OCI-LY7 (cell line): ENCODE measurements around the gene SCN10A. TPM values are rescaled to one million over a fixed set of nuclear protein-coding genes. Genes with fewer than 3 reads are reported as not detected.

Experiments
- BruUV-seq: library from RNA; stranded (reverse); fragments of 400-500 nt; replicated peaks from 2 replicates; lab custom pipeline; 2021; lab: Mats Ljungman, UMichigan
- CTCF ChIA-PET: fragments of 300-600 bp; sonication (Branson Sonifier 250); formaldehyde crosslinking; loops from one replicate; lab custom pipeline; 2022; ENCODE audit warnings: antibody characterized with exemption; ENCODE audit not compliant: unreplicated experiment; lab: Charles Lee
- POLR2A ChIA-PET: fragments of 300-600 bp; sonication (Branson Sonifier 250); formaldehyde crosslinking; loops from one replicate; lab custom pipeline; 2022; ENCODE audit warnings: antibody characterized with exemption; lab: Charles Lee
- DNase-seq: peaks from one replicate; pipeline ENCODE4 v3.0.0-alpha.2; 2015; ENCODE audit warnings: low spot score
- H2AFZ ChIP-seq: fragments of 200-600 bp; sonication (generic), shearing (Covaris generic); 2 replicates; pipeline ENCODE4 v1.6.1; 2014; ENCODE audit warnings: mild to moderate bottlenecking, antibody characterized with exemption, low read length, moderate library complexity
- H3K27ac ChIP-seq: fragments of 200-600 bp; sonication (generic); 2 replicates; pipeline ENCODE4 v1.5.1; 2014; ENCODE audit warnings: mixed run types, low read depth, mild to moderate bottlenecking, moderate library complexity, low read length, inconsistent platforms; ENCODE audit not compliant: poor library complexity, severe bottlenecking
- H3K36me3 ChIP-seq: fragments of 200-600 bp; sonication (generic); 2 replicates; pipeline ENCODE4 v1.6.1; 2014; ENCODE audit warnings: mild to moderate bottlenecking, antibody characterized with exemption, low read length, moderate library complexity, mixed read lengths; ENCODE audit not compliant: insufficient read depth
- H3K4me1 ChIP-seq: fragments of 200-600 bp; sonication (generic); 2 replicates; pipeline ENCODE4 v1.5.1; 2014; ENCODE audit warnings: mild to moderate bottlenecking, low read length; ENCODE audit not compliant: insufficient read depth, poor library complexity, severe bottlenecking
- H3K4me2 ChIP-seq: fragments of 200-600 bp; sonication (generic); 2 replicates; pipeline ENCODE4 v1.6.1; 2014; ENCODE audit warnings: mild to moderate bottlenecking, low read length
- H3K4me3 ChIP-seq: fragments of 200-600 bp; sonication (generic); 2 replicates; pipeline ENCODE4 v1.5.1; 2014; ENCODE audit warnings: mild to moderate bottlenecking, low read depth, low read length; ENCODE audit not compliant: poor library complexity, severe bottlenecking
- H3K79me2 ChIP-seq: fragments of 200-600 bp; sonication (generic); 2 replicates; pipeline ENCODE4 v1.6.1; 2016; ENCODE audit warnings: low read depth, mild to moderate bottlenecking, low read length, moderate library complexity, mixed read lengths; ENCODE audit not compliant: insufficient read depth
- H3K9me2 ChIP-seq: fragments of 200-600 bp; sonication (generic); 2 replicates; pipeline ENCODE4 v1.6.1; 2016; ENCODE audit warnings: mild to moderate bottlenecking, low read length, mixed read lengths; ENCODE audit not compliant: insufficient read depth
- H3K9me3 ChIP-seq: fragments of 200-600 bp; sonication (generic); 2 replicates; pipeline ENCODE4 v1.6.1; 2014; ENCODE audit warnings: mild to moderate bottlenecking, mixed run types, low read length, mixed read lengths
- H4K20me1 ChIP-seq: fragments of 200-600 bp; sonication (generic); 2 replicates; pipeline ENCODE4 v1.6.1; 2014; ENCODE audit warnings: mild to moderate bottlenecking, antibody characterized with exemption, low read length, moderate library complexity, mixed read lengths; ENCODE audit not compliant: insufficient read depth
- EZH2phosphoT487 ChIP-seq: fragments of 200-600 bp; sonication (generic); IDR thresholded peaks from 2 replicates; pipeline ENCODE4 v1.6.1; 2018; ENCODE audit warnings: low read depth, borderline replicate concordance, mild to moderate bottlenecking, mixed run types, antibody characterized with exemption, low read length, moderate library complexity, mixed read lengths
- intact Hi-C: fragments of 100-400 bp; cut with micrococcal nuclease; formaldehyde crosslinking; loops from one replicate; pipeline ENCODE4 v1.10.0; 2022; ENCODE audit not compliant: unreplicated experiment
- total RNA-seq, 2 experiments: library from RNA; depleted of rRNA in 1 of 2; stranded (reverse); fragments of >200 nt in 1 of 2; shearing (Covaris generic) in 1 of 2; gene quantifications; 2 replicates each; pipeline ENCODE4 v1.2.3, GENCODE V29; 2014 to 2022
- TF ChIP-seq, protein P1 (sequence below): fragments of 200-600 bp; sonication (generic); conservative IDR thresholded peaks from 2 replicates; pipeline ENCODE4 v1.5.1; 2014; ENCODE audit warnings: mild to moderate bottlenecking, antibody characterized with exemption, low read length, moderate library complexity, mixed read lengths

The SCN10A gene
- total RNA-seq, 2 experiments from 2014 or later = not detected

DNA sequence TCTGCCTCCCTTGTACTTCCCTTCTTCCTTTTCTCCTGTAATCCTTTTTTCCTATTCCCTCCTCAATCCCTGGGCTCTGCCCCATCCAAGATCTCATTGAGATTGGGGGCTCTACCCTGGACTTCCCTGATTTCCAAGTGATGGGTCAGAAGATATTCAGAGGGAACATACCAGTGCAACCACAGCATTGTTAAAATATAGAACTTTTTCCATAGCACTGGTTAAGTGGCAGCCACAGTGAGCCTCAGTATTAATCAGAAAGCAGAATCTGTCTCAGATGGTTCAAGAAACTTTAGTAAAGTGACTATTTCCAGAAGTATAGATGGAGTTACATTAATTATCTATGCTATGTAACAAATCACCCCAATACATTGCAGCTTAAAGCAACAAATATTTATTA lies 18.7 kb upstream of the SCN10A start:
- Histone ChIP-seq H3K79me2 (no peaks in the 10 kb centered on the region), H4K20me1 (no peaks in the 10 kb centered on the region), H3K4me1 (no peaks in the 10 kb centered on the region), H3K9me3 (no peaks in the 10 kb centered on the region), H2AFZ (no peak overlapping the region), H3K27ac (no peak overlapping the region), H3K36me3 (no peaks in the 10 kb centered on the region), H3K4me2 (no peak overlapping the region), H3K9me2 (no peaks in the 10 kb centered on the region), H3K4me3 (no peak overlapping the region)
- ChIA-PET CTCF (no interaction called here), POLR2A (interaction anchor here (0.7 kb wide), 1 partner anchor 343 kb away, joined by 3 read pairs; no protein-coding TSS in a partner anchor)
- TF ChIP-seq, protein P1, sequence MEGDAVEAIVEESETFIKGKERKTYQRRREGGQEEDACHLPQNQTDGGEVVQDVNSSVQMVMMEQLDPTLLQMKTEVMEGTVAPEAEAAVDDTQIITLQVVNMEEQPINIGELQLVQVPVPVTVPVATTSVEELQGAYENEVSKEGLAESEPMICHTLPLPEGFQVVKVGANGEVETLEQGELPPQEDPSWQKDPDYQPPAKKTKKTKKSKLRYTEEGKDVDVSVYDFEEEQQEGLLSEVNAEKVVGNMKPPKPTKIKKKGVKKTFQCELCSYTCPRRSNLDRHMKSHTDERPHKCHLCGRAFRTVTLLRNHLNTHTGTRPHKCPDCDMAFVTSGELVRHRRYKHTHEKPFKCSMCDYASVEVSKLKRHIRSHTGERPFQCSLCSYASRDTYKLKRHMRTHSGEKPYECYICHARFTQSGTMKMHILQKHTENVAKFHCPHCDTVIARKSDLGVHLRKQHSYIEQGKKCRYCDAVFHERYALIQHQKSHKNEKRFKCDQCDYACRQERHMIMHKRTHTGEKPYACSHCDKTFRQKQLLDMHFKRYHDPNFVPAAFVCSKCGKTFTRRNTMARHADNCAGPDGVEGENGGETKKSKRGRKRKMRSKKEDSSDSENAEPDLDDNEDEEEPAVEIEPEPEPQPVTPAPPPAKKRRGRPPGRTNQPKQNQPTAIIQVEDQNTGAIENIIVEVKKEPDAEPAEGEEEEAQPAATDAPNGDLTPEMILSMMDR = no peak
- no peak for TF ChIP-seq EZH2phosphoT487
- DNase-seq = no peak
- intact Hi-C loops = no loop called here
- no TSS peak for BruUV-seq

DNA sequence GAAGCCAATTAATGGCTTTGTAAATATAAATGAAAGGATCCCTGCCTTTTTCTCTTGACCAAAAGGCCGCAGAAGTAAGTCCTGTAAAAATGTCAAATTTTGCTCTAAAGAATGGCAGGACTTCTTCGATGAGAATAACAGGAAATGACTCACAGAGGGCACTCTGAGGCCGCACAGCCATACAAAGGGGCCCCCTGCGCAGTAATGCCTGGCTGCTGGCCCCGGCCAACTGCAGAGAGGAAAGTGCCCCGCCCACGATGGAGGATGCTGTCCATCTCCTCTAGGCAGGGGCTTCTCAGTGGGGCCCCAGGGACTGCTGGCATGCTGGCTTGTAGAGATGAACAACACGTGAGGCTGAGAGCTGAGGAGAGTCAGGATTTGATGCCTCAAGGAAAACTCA lies 18.1 kb upstream of the SCN10A start:
- DNase-seq = no peak
- no peak overlapping the region for H3K4me2 ChIP-seq
- no peaks in the 10 kb centered on the region for H3K9me3 ChIP-seq
- no peaks in the 10 kb centered on the region for H3K9me2 ChIP-seq
- BruUV-seq = no TSS peak
- POLR2A ChIA-PET = interaction anchor here (0.6 kb wide), 1 partner anchor 12 kb away, joined by 3 read pairs; no protein-coding TSS in a partner anchor
- no peaks in the 10 kb centered on the region for H4K20me1 ChIP-seq
- no peak overlapping the region for H3K27ac ChIP-seq
- no peak overlapping the region for H2AFZ ChIP-seq
- intact Hi-C loops = no loop called here
- no peak overlapping the region for H3K4me3 ChIP-seq
- H3K36me3 ChIP-seq = no peaks in the 10 kb centered on the region
- CTCF ChIA-PET = no interaction called here
- no peaks in the 10 kb centered on the region for H3K4me1 ChIP-seq
- TF ChIP-seq, protein P1 = no peak
- no peak for TF ChIP-seq EZH2phosphoT487
- H3K79me2 ChIP-seq = no peaks in the 10 kb centered on the region

DNA sequence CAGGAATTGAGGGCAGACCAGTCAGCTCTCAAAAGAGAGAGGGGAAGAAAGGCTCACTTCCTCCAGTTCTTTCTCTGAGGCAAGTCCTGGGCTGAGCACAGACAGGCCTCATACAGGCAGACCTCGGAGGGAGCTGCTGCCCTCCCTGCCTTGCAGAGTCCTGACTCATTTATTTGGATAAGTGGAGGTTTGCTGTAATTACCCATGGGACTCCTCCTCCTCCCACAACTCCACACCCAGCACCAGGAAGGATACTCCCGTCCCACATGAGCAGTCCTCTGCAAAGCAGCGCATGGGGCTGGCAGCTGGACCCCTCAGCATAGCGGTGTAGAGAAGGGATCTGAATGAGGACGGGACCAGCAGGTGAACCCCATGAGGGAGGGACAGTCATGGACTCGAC lies 13.4 kb upstream of the SCN10A start:
- H3K4me3 ChIP-seq = no peak overlapping the region
- no peaks in the 10 kb centered on the region for H3K79me2 ChIP-seq
- H4K20me1 ChIP-seq = no peaks in the 10 kb centered on the region
- TF ChIP-seq, protein P1 = no peak
- no peak for TF ChIP-seq EZH2phosphoT487
- intact Hi-C loops = no loop called here
- no TSS peak for BruUV-seq
- no peaks in the 10 kb centered on the region for H3K4me1 ChIP-seq
- H3K27ac ChIP-seq = no peak overlapping the region
- no peaks in the 10 kb centered on the region for H3K9me2 ChIP-seq
- CTCF ChIA-PET = no interaction called here
- H2AFZ ChIP-seq = no peak overlapping the region
- H3K4me2 ChIP-seq = no peak overlapping the region
- DNase-seq = no peak
- no peaks in the 10 kb centered on the region for H3K9me3 ChIP-seq
- POLR2A ChIA-PET = interaction anchor here (0.9 kb wide), 1 partner anchor 25 kb away, joined by 3 read pairs; no protein-coding TSS in a partner anchor
- H3K36me3 ChIP-seq = no peaks in the 10 kb centered on the region
